ENCODE measurements around the gene PLEKHB1. TPM values are rescaled to one million over a fixed set of nuclear protein-coding genes. Genes with fewer than 3 reads are reported as not detected.

The PLEKHB1 gene
- total RNA-seq, 1 donor from 2014 or later, result 5.5 TPM

DNA sequence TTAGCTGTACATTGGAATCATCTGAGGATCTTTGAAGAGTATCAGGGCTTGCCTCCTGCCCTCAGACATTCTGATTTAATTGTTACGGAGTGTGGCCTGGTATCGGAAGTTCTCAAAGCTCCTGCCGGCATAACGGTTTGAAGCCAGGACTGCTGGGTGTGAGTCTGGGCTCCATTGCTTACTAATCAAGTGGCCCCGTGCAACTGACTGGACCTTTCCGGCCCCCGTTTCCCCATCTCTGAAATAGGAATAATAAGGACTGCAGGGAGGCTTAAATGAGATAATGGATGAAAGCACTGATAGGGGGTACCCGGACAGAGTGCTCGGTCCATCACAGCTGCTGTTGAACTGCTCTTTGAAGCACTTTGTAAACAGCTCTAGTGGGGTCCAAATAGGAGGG is 1.7 kb downstream of the PLEKHB1 start:
- DNase-seq (ENCODE audit: low spot score), result no peak

DNA sequence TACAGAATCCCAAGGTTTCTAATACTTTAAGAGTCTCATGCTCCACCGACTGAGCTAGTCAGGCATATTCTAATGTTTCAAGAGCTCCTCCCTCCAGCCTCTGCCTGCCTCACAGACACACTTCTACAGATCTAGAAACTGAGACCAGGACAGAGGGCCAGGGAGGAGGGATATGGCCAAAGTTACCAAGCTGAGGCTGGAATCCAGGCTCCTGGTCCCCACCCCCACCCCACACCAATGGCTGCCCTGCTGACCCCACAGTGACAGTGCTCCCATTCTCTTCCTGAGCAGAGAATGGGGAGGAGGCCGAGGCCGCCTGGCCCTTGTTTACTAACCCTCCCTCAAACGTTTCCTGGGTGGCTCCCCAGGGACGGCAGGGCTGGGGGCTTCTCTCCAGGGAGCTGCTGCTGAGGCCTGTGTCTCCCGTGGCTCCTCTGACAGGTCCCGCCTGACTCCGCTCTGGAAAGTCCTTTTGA is 2.2 kb downstream of the PLEKHB1 start:
- no peak for DNase-seq (ENCODE audit: low spot score)

DNA sequence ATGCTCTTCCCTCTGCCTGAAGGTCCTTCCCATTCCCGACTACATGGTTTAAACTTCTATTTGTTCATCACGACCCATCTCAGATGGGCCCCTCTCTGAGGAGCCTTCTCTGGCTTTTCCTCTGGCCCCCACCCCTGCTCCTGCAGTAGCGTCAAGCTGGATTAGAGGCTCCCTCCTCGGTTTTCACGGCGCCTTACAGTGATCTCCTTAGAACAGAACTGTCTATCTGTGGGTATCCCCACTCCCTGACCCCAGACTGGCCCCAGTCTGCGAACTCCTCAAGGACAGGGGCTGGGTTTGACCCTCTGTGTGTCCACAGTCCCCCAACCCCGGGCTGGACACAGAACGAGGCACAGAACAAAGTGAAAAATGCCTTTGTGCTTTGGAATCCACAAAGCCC is 2.8 kb downstream of the PLEKHB1 start:
- no peak for DNase-seq (ENCODE audit: low spot score)

GRCh38 chr11:73650400-73650799 is 4.0 kb downstream of the PLEKHB1 start:
- no peak for DNase-seq (ENCODE audit: low spot score)

DNA sequence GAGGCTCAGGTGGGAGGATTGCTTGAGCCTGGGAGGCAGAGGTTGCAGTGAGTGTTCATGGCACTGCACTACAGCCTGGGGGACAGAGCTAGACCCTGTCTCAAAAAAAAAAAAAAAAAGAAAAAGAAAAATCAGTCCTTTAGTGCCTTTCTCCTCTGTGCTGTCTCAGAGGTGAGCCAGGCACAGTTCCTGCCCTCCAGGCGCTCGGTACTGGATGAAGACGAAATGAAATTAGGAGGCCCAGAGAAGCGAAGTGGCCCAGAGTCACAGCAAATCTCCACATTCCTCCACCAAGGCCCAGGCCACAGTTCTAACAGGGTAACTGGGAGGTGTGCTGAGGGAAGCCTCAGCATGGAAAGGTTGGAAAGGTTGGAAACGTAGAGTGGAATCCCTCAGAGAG is 4.9 kb downstream of the PLEKHB1 start:
- no peak for DNase-seq (ENCODE audit: low spot score)

GRCh38 chr11:73651661-73652045 is 5.3 kb downstream of the PLEKHB1 start:
- DNase-seq (ENCODE audit: low spot score), result no peak

- DNase-seq (ENCODE audit: low spot score), result no peak
These were observed 5.8 kb downstream of the PLEKHB1 start for GRCh38 chr11:73652046-73652730.

GRCh38 chr11:73652856-73653559 is 6.6 kb downstream of the PLEKHB1 start:
- DNase-seq (ENCODE audit: low spot score), result no peak

- no peak for DNase-seq (ENCODE audit: low spot score)
These were observed 7.6 kb downstream of the PLEKHB1 start for GRCh38 chr11:73653996-73654395.

- DNase-seq (ENCODE audit: low spot score), result no peak
These were observed 8.2 kb downstream of the PLEKHB1 start for GRCh38 chr11:73654482-73655021.

GRCh38 chr11:73655686-73656085 is 9.3 kb downstream of the PLEKHB1 start:
- DNase-seq (ENCODE audit: low spot score), result no peak

DNA sequence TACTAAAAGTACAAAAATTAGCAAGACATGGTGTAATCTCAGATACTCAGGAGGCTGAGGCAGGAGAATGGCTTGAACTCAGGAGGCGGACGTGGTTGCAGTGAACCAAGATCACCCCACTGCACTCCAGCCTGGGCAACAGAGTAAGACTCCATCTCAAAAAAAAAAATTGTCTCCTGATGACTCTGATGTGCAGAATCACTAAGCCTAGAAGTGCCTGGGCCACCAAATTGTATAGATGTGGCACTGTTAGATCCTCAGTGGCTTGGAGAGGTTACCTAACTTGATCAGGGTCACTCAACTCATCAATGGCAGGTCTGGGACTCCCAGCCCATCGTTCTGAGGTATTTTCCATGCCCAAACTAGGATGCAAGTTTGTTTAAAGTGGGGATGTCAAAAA is 10.6 kb downstream of the PLEKHB1 start:
- no peak for DNase-seq (ENCODE audit: low spot score)

GRCh38 chr11:73659961-73660360 is 13.6 kb downstream of the PLEKHB1 start:
- DNase-seq (ENCODE audit: low spot score), result no peak

GRCh38 chr11:73660497-73661034 is 14.2 kb downstream of the PLEKHB1 start:
- no peak for DNase-seq (ENCODE audit: low spot score)

DNA sequence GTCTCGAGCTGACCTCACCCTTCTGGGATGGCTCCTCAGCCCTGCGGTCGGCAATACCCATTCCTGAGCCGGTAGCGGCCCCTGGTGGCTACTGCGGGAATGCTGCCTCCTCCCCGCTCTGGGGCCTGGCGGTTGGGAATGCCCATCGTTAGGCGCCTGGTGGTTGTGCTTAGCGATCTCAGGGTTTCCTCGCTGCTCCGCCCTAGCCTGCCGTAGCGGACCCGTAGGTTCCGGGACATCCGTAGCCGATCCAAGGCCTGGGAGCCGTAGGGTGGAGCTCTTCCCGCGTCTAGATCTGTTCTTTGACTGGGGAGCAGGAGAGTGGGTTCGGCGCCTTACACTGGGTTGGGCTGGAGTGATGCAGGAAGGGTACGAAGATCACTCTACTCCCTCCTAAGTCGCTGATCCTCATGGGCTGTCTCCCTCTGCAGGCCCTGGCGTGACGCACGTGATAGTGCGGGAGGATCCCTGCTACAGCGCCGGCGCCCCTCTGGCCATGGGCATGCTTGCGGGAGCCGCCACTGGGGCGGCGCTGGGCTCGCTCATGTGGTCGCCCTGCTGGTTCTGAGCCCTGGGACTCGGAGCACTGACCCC is 14.8 kb downstream of the PLEKHB1 start:
- peak; percentile 92 for DNase-seq (ENCODE audit: low spot score)

DNA sequence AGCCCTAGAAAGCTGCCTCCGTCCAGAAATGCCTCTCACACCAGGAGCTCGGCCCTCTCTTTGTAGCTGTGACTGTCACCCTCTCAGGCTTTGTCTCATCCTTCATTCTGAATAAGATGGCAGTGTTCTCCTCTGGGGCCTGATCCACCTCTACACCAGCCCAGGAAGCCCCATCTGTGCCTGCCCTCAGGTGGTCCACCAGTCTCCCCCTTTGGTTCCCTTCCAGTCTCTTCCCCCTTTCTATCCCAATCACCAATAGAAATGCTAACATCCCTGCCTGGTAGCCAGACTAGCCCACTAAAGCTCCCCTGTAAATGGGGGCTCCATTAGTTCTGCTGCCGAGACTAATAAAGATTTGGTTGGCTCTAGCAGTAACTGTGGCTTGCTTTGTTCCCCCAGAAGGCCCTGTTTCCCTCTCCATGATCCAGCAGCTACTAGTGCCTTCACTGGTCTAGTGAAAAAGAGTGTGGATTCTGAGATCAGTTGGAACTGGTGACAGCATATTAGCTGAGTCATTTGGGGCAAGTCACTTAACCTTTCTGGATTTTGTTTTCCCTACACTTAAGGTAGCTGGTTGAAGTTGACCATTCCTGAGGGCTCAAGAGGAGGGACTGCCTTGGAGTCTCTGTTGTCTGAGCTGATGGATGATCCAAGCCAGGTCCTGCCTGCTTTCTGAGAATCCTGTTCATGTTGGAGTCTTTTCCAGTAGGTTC is 16.2 kb downstream of the PLEKHB1 start:
- DNase-seq (ENCODE audit: low spot score), result no peak

- DNase-seq (ENCODE audit: low spot score), result no peak
These were observed 17.5 kb downstream of the PLEKHB1 start for GRCh38 chr11:73663604-73664495.

- no peak for DNase-seq (ENCODE audit: low spot score)
These were observed 18.5 kb downstream of the PLEKHB1 start for GRCh38 chr11:73664877-73665276.

- DNase-seq (ENCODE audit: low spot score), result peak; percentile 30
These were observed 21.5 kb downstream of the PLEKHB1 start for GRCh38 chr11:73667891-73668290.

- DNase-seq (ENCODE audit: low spot score), result no peak
These were observed 24.4 kb downstream of the PLEKHB1 start for GRCh38 chr11:73670808-73671207.

DNA sequence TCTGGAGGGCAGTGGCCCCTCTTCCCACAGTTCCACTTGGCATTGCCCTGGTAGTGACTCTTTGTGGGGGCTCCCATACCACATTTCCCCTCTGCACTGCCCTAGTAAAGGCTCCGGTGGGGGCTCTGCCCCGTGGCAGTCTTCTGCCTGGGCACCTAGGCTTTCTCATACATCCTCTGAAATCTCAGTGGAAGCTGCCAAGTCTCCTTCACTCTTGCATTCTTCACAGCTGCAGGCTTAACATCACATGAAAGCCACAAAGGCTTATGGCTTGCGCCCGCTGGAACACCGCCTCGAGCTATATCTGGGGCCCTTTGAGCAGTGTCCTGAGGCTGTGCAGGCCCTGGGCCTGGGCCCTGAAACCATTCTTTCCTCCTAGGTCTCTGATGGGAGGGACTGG is 25.3 kb downstream of the PLEKHB1 start:
- DNase-seq (ENCODE audit: low spot score), result peak; percentile 87

Measured in umbilical cord (tissue), 2 donors.